Body of pancreas (tissue), 4 donors: Measurements from ENCODE around the gene PRDM16. TPM values are rescaled to one million over a fixed set of nuclear protein-coding genes. Genes with fewer than 3 reads are reported as not detected.

ENCODE experiments used
- ATAC-seq: fragments of 150-250 bp; one replicate; pipeline ENCODE4 v1.9.1; 2016
- DNase-seq, 4 donors: peaks; one replicate each; pipeline ENCODE4 v3.0.0-alpha.2; 2019
- H3K27ac ChIP-seq, 4 donors: fragments of 200-600 bp; sonication (generic); 1 replicate in 3 of 4; 2 replicates in 1 of 4; pipeline versions ENCODE4 v1.5.1 to v1.6.1; 2016 to 2019; ENCODE audit warnings: mild to moderate bottlenecking in 1 of 4, mixed read lengths in 1 of 4, moderate library complexity in 1 of 4
- H3K27me3 ChIP-seq, 2 donors: fragments of 200-600 bp; sonication (generic); one replicate each; pipeline ENCODE4 v1.6.0; 2016; ENCODE audit warnings: mild to moderate bottlenecking in 1 of 2
- H3K36me3 ChIP-seq, 2 donors: fragments of 200-600 bp; sonication (generic); replicated peaks in 1 of 2; 2 replicates each; pipeline ENCODE4 v1.5.1; 2016; ENCODE audit warnings: low read depth in 2 of 2; ENCODE audit not compliant: insufficient read depth in 1 of 2
- H3K4me1 ChIP-seq: fragments of 200-600 bp; sonication (generic); one replicate; pipeline ENCODE4 v1.6.0; 2016
- H3K4me3 ChIP-seq, 2 donors: fragments of 200-600 bp; sonication (generic); 1 replicate in 1 of 2; 2 replicates in 1 of 2; pipeline ENCODE4 v1.5.1; 2016 to 2019
- H3K9me3 ChIP-seq, 3 donors: fragments of 200-600 bp; sonication (generic); 1 replicate in 2 of 3; 2 replicates in 1 of 3; pipeline ENCODE4 v1.5.1; 2016
- POLR2A ChIP-seq, 3 donors: fragments of 450-650 bp; IDR thresholded peaks; one replicate each; pipeline ENCODE4 v1.6.1; 2016; ENCODE audit warnings: antibody characterized with exemption in 3 of 3, mild to moderate bottlenecking in 2 of 3
- WGBS, 2 donors: methylation state at CpG; one replicate each; pipeline ENCODE4 v1.1.5; 2017; 5-methylcytosine and 5-hydroxymethylcytosine counted together
- intact Hi-C: fragments of 100-400 bp; cut with DNase I; formaldehyde crosslinking; loops from one replicate; pipeline ENCODE4 v1.15.1; 2023
- total RNA-seq, 2 donors: library from RNA; depleted of rRNA; stranded (reverse); fragments of >200 nt; gene quantifications; one replicate each; pipeline ENCODE4 v1.1.0, GENCODE V29; 2016
- TF ChIP-seq, protein P1 (sequence below), 7 experiments: fragments of 450-650 bp in 4 of 7; fragments of 200-600 bp in 3 of 7; sonication (generic) in 3 of 7; IDR thresholded peaks; one replicate each; pipeline ENCODE4 v1.5.1; 2016 to 2019; ENCODE audit warnings: antibody characterized with exemption in 7 of 7

PRDM16 gene
- total RNA-seq, 2 donors from 2014 or later = 15.2 to 16.6 TPM

DNA sequence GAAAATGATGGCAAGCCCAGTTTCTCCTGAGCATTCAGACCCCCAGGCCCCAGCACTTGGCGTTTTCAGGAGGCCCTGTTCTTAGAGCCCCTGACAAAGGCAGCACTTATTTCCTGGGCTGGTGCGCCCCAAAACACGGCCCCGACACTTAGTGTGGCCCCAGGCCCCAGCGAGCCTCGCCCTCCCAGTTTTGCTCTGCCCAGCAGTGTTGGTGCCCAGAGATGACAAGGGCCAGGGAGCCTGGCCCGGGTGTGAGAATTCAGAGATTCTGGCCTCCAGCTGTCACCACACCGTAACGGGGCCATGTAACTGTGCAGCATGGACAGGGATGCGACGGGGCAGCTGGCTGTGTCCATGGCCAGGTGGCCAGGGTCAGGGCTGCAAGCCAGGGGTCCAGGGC, 367.4 kb downstream of the PRDM16 start:
- no peaks in the 10 kb centered on the region for H3K36me3 ChIP-seq
- no peaks in the 10 kb centered on the region for H3K27me3 ChIP-seq
- H3K4me1 ChIP-seq = no peaks in the 10 kb centered on the region
- ATAC-seq (no peak), DNase-seq (no peak)
- H3K27ac ChIP-seq = no peak overlapping the region
- WGBS, 2 donors = 90 to 92% methylated on average over 11 of the region's 11 CpGs
- no peak for TF ChIP-seq POLR2A (IDR thresholded peaks at IDR 0.05)
- TF ChIP-seq, protein P1, sequence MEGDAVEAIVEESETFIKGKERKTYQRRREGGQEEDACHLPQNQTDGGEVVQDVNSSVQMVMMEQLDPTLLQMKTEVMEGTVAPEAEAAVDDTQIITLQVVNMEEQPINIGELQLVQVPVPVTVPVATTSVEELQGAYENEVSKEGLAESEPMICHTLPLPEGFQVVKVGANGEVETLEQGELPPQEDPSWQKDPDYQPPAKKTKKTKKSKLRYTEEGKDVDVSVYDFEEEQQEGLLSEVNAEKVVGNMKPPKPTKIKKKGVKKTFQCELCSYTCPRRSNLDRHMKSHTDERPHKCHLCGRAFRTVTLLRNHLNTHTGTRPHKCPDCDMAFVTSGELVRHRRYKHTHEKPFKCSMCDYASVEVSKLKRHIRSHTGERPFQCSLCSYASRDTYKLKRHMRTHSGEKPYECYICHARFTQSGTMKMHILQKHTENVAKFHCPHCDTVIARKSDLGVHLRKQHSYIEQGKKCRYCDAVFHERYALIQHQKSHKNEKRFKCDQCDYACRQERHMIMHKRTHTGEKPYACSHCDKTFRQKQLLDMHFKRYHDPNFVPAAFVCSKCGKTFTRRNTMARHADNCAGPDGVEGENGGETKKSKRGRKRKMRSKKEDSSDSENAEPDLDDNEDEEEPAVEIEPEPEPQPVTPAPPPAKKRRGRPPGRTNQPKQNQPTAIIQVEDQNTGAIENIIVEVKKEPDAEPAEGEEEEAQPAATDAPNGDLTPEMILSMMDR (IDR thresholded peaks at IDR 0.05) = no peak
- no peaks in the 10 kb centered on the region for H3K9me3 ChIP-seq
- intact Hi-C loops = no loop called here
- no peak overlapping the region for H3K4me3 ChIP-seq

DNA sequence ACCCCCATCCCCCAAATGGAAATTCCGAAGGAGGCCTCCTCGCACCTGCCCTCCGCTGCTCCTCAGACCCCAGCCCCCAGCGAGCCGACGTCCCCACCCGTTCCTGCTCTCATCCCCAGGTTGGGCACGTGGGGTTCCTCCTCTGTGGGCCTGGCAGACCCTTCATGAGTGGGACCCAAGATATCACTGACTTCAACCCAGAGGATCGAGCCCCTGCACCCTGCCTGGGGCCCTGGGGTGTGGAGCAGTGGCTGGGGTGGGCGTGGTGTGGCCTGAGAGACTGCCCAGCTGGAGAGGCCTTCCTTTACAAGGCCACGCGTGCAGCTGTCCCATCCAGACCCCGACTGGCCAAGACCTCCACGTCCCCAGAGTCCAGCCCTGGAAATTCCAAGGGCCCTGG, 367.9 kb downstream of the PRDM16 start:
- intact Hi-C loops = no loop called here
- no peak for DNase-seq
- 85% methylated on average over 14 of the region's 14 CpGs; no CpG with 5 or more reads in 1 of the 2 donors for WGBS, 2 donors
- no peak overlapping the region for H3K4me3 ChIP-seq
- ATAC-seq = no peak
- no peaks in the 10 kb centered on the region for H3K27me3 ChIP-seq
- TF ChIP-seq POLR2A (IDR thresholded peaks at IDR 0.05) = no peak
- TF ChIP-seq, protein P1 (IDR thresholded peaks at IDR 0.05) = no peak
- H3K9me3 ChIP-seq = no peaks in the 10 kb centered on the region
- no peaks in the 10 kb centered on the region for H3K4me1 ChIP-seq
- H3K27ac ChIP-seq = no peak overlapping the region
- no peaks in the 10 kb centered on the region for H3K36me3 ChIP-seq

DNA sequence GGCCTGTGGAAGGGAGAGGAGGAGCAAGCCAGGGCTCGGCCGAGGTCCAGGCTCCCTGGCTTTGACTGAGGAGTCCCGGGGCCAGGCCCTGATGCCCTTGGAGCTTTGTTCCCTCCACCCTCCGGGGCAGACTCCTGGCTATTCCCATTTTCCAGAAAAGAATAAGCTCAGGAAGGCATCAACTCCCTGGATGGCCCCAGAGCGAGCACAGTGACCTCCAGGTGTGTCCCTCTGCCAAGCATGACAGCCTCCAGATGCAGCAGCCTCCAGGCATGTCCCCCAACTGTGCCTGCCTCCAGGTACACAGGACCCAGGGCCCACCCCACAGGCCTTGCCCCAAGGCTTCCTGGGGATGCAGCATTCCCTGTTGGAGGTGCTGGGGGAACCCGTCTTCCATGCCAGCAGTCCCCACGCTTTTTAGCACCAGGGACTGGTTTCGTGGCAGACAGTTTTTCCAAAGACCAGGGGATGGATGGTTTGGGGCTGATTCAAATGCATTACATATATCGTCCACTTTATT, 369.7 kb downstream of the PRDM16 start:
- Histone ChIP-seq H3K9me3 (no peaks in the 10 kb centered on the region), H3K27me3 (no peaks in the 10 kb centered on the region), H3K36me3 (no peaks in the 10 kb centered on the region), H3K27ac (no peak overlapping the region), H3K4me1 (no peaks in the 10 kb centered on the region), H3K4me3 (no peak overlapping the region)
- no peak for TF ChIP-seq POLR2A (IDR thresholded peaks at IDR 0.05)
- TF ChIP-seq, protein P1 (IDR thresholded peaks at IDR 0.05) = no peak
- intact Hi-C loops = no loop called here
- ATAC-seq = no peak
- WGBS, 2 donors = 54 to 63% methylated on average over 8 to 9 of the region's 9 CpGs
- no peak for DNase-seq

DNA sequence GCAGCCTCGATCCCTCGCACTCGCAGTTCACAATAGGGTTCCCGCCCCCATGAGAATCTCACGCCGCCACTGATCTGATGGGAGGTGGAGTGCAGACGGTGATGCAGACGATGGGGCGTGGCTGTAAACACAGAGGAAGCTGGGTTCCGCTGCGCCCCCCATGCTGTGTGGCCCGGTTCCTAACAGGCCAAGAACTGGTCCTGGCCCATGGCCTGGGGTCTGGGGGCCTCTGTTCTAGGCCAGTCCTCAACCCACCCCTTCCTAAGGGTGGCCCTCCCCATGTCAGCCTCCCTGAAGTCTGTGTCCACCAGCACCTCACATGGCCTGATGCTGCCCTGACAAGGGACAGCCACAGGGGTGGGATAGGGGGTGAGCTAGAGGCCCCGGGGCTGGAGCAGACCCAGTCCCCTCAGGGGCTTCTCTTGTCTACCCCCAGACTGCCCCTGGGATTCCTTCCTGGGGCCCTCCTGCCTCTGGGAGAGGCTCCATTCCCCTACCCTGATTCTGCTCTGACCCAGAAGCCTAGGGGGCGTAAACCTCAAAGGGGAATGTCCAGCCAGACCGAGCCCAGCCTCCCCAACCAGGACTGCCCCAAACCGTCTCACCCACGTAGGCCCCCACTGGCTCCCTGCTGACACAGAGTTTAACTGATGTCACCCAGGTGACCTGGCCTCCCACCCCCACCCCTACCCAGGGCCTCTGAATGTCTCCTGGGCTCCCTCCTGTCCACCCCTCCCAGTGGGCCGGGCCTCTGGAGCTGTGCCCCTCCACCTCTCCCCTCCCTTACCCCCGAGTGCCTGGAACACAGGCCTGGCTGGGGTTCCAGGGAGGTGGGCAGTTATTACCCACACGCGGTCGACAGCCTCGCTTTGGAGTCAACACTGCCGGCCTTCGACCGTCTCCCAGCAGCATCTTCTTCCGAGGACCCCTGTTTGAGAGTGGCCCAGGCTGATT, 370.6 kb downstream of the PRDM16 start:
- Histone ChIP-seq H3K27me3 (no peaks in the 10 kb centered on the region), H3K4me3 (no peak overlapping the region), H3K27ac (no peak overlapping the region), H3K4me1 (no peaks in the 10 kb centered on the region), H3K9me3 (no peaks in the 10 kb centered on the region), H3K36me3 (no peaks in the 10 kb centered on the region)
- 55 to 58% methylated on average over 24 to 27 of the region's 27 CpGs for WGBS, 2 donors
- no peak for TF ChIP-seq POLR2A (IDR thresholded peaks at IDR 0.05)
- TF ChIP-seq, protein P1 (IDR thresholded peaks at IDR 0.05) = no peak
- no peak for DNase-seq
- intact Hi-C loops = no loop called here
- ATAC-seq = no peak
